ENCODE results near the gene NAA38.

DNA sequence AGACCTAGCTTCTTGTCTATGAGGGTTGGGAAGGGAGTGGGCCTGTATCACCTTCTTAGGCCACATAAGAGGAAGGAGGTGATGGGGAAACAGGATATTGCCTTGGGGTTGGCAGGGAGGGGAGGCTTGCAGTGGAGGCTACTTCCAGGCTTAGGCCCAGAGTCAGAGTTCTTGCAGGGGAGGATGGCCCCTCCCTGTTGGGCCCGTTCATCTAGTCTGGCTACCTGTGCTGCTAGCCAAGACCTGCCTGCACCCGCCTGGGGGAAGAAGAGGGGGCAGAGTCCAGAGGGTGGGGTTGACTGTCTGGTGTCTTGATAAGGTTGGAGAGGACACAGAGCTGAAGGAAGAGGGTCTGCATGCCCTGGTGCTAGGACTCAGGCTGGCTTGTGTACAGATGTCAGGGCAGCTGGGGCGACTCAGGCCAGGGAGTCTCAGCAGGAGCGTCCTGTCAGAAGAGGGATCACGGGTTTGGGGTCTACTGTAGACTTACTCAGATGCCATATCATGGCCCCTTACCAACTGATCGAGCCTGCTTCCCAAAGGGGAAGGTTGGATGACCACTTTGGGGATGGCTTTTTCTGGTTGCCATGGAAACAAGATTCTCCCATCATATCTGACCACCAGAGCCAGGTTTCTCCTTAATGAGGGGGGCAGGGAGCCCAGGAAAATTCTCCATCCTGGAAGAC is 18.0 kb downstream of the NAA38 start:
- TF ChIP-seq, protein P1, sequence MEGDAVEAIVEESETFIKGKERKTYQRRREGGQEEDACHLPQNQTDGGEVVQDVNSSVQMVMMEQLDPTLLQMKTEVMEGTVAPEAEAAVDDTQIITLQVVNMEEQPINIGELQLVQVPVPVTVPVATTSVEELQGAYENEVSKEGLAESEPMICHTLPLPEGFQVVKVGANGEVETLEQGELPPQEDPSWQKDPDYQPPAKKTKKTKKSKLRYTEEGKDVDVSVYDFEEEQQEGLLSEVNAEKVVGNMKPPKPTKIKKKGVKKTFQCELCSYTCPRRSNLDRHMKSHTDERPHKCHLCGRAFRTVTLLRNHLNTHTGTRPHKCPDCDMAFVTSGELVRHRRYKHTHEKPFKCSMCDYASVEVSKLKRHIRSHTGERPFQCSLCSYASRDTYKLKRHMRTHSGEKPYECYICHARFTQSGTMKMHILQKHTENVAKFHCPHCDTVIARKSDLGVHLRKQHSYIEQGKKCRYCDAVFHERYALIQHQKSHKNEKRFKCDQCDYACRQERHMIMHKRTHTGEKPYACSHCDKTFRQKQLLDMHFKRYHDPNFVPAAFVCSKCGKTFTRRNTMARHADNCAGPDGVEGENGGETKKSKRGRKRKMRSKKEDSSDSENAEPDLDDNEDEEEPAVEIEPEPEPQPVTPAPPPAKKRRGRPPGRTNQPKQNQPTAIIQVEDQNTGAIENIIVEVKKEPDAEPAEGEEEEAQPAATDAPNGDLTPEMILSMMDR (IDR thresholded peaks at IDR 0.05 in 4 of 5, conservative IDR thresholded peaks at IDR 0.05 in 1 of 5) = no peak
- no peak for TF ChIP-seq POLR2A (IDR thresholded peaks at IDR 0.05)

Measured in gastrocnemius medialis (tissue), 4 donors.